Smooth muscle cell (in vitro differentiated cells): Measurements from ENCODE around the gene TMEM208. TPM values are rescaled to one million over a fixed set of nuclear protein-coding genes. Genes with fewer than 3 reads are reported as not detected.

Experiments used
- DNase-seq: peaks from one replicate; lab custom pipeline; 2025; ENCODE audit not compliant: unreplicated experiment; lab: John Stamatoyannopoulos, UW
- H2AFZ ChIP-seq: fragments of 200-600 bp; sonication (generic); 2 replicates; pipeline ENCODE4 v1.6.0; 2016; ENCODE audit warnings: antibody characterized with exemption, low read depth, mild to moderate bottlenecking
- H3F3A ChIP-seq: fragments of 200-600 bp; sonication (generic); 2 replicates; pipeline ENCODE4 v1.6.0; 2017; ENCODE audit warnings: antibody characterized with exemption, low read depth
- H3K27ac ChIP-seq: fragments of 200-600 bp; sonication (generic); 2 replicates; pipeline ENCODE4 v1.5.1; 2016; ENCODE audit warnings: low read depth, mild to moderate bottlenecking
- H3K27me3 ChIP-seq: fragments of 200-600 bp; sonication (generic); 2 replicates; pipeline ENCODE4 v1.6.1; 2016; ENCODE audit warnings: low read depth, mild to moderate bottlenecking
- H3K36me3 ChIP-seq: fragments of 200-600 bp; sonication (generic); 2 replicates; pipeline ENCODE4 v1.5.1; 2016; ENCODE audit warnings: low read depth
- H3K4me1 ChIP-seq: fragments of 200-600 bp; sonication (generic); 2 replicates; pipeline ENCODE4 v1.5.1; 2016; ENCODE audit warnings: low read depth
- H3K4me2 ChIP-seq: fragments of 200-600 bp; sonication (generic); 2 replicates; pipeline ENCODE4 v1.6.0; 2016; ENCODE audit warnings: mild to moderate bottlenecking
- H3K4me3 ChIP-seq: fragments of 200-600 bp; sonication (generic); 2 replicates; pipeline ENCODE4 v1.5.1; 2016; ENCODE audit warnings: mild to moderate bottlenecking
- H3K79me2 ChIP-seq: fragments of 200-600 bp; sonication (generic); 2 replicates; pipeline ENCODE4 v1.6.0; 2016; ENCODE audit warnings: low read depth, mild to moderate bottlenecking
- H3K9ac ChIP-seq: fragments of 200-600 bp; sonication (generic); 2 replicates; pipeline ENCODE4 v1.6.0; 2016; ENCODE audit warnings: low read depth
- H3K9me3 ChIP-seq: fragments of 200-600 bp; sonication (generic); replicated peaks from 2 replicates; pipeline ENCODE4 v1.5.1; 2016; ENCODE audit warnings: low read depth
- H4K20me1 ChIP-seq: fragments of 200-600 bp; sonication (generic); 2 replicates; pipeline ENCODE4 v1.6.0; 2016; ENCODE audit warnings: low read depth
- WGBS: methylation state at CpG from one replicate; pipeline ENCODE4 v1.1.7; 2016; ENCODE audit warnings: low lambda C conversion rate; 5-methylcytosine and 5-hydroxymethylcytosine counted together
- polyA plus RNA-seq: library from polyadenylated mRNA; unstranded; fragments of >200 nt; fragmentation: Nextera tagmentation; extraction: Ambion mirVana; gene quantifications from 2 replicates; pipeline ENCODE4 v1.2.1, GENCODE V29; 2016
- total RNA-seq: library from RNA; depleted of rRNA; stranded (reverse); fragments of >200 nt; gene quantifications from 2 replicates; pipeline ENCODE4 v1.2.3, GENCODE V29; 2014
- TF ChIP-seq, protein P1 (sequence below): fragments of 200-600 bp; sonication (generic); IDR thresholded peaks from 2 replicates; pipeline ENCODE4 v1.5.1; 2017; ENCODE audit warnings: borderline replicate concordance, mild to moderate bottlenecking, antibody characterized with exemption; ENCODE audit not compliant: insufficient read depth, poor library complexity, severe bottlenecking

Gene TMEM208
- total and polyA plus RNA-seq, 2 experiments from 2014 or later: 45.4 to 171 TPM

DNA sequence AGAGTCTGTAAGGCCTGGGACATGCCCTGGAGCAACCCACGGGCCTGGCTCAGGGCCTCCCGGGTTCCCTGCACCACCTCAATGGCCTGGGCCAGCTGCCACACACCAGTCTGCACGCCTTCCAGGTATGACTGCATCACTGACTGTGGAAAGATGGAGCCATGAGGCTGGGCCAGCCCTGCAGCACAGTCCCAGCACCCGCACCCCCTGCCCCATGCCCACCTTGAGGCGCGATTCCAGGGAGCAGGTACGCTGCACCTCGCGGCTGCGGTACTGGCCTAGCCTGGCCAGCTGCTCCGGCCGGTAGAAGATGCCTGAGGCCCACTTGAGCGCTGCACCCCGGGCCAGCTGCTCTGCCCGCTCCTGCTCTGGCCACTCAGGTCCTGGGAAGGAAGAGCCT, 38.1 kb upstream of the TMEM208 start:
- Histone ChIP-seq H3F3A (no peaks in the 10 kb centered on the region), H3K27me3 (no peaks in the 10 kb centered on the region), H3K27ac (no peak overlapping the region), H2AFZ (no peak overlapping the region), H3K4me1 (peaks cover 26% of the 10 kb centered on the region), H4K20me1 (peaks cover 22% of the 10 kb centered on the region), H3K79me2 (peaks cover 21% of the 10 kb centered on the region), H3K4me2 (no peak overlapping the region), H3K4me3 (no peak overlapping the region), H3K9me3 (no peaks in the 10 kb centered on the region), H3K9ac (no peak overlapping the region), H3K36me3 (no peaks in the 10 kb centered on the region)
- WGBS: 97% methylated on average over 15 of the region's 15 CpGs
- DNase-seq: no peak
- TF ChIP-seq, protein P1, sequence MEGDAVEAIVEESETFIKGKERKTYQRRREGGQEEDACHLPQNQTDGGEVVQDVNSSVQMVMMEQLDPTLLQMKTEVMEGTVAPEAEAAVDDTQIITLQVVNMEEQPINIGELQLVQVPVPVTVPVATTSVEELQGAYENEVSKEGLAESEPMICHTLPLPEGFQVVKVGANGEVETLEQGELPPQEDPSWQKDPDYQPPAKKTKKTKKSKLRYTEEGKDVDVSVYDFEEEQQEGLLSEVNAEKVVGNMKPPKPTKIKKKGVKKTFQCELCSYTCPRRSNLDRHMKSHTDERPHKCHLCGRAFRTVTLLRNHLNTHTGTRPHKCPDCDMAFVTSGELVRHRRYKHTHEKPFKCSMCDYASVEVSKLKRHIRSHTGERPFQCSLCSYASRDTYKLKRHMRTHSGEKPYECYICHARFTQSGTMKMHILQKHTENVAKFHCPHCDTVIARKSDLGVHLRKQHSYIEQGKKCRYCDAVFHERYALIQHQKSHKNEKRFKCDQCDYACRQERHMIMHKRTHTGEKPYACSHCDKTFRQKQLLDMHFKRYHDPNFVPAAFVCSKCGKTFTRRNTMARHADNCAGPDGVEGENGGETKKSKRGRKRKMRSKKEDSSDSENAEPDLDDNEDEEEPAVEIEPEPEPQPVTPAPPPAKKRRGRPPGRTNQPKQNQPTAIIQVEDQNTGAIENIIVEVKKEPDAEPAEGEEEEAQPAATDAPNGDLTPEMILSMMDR: no peak

DNA sequence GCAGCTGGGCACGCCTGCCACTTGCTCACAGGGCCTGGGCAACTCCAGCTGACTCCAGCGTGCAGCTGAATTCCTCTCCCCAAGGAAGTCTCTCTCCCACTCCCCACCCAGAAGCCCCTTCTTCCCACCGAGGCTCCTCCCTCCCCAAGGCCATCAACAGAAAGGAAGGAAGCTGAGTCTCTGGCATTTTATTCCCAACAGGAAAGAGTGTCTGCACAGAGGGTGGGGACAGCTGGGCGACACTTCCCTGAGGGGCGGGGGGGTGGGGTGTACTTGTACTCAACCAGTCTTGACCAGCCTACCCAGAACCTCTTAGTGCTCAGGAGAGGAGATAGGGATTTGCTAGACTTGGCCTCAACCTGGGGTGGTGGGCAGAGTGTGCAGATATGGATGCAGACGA, 36.9 kb upstream of the TMEM208 start, which contains the start of gene EXOC3L1:
TSS of gene EXOC3L1 (minus strand) at position 96 of the 400 bp plus-strand sequence. CDS start 460 bp downstream, outside the sequence.
- DNase-seq: no peak
- Histone ChIP-seq H3K4me2 (no peak within 1 kb of the TSS), H3K79me2 (peaks cover 27% of the 10 kb centered on the region), H3K9ac (no peak within 1 kb of the TSS), H3K36me3 (no peaks in the 10 kb centered on the region), H3F3A (no peaks in the 10 kb centered on the region), H2AFZ (no peak within 1 kb of the TSS), H3K4me1 (peaks cover 18% of the 10 kb centered on the region), H3K27ac (no peak within 1 kb of the TSS), H3K4me3 (no peak within 1 kb of the TSS), H4K20me1 (peaks cover 19% of the 10 kb centered on the region), H3K27me3 (no peaks in the 10 kb centered on the region), H3K9me3 (no peaks in the 10 kb centered on the region)
- TF ChIP-seq, protein P1: no peak
- 52% methylated on average over 4 of the region's 6 CpGs for WGBS

DNA sequence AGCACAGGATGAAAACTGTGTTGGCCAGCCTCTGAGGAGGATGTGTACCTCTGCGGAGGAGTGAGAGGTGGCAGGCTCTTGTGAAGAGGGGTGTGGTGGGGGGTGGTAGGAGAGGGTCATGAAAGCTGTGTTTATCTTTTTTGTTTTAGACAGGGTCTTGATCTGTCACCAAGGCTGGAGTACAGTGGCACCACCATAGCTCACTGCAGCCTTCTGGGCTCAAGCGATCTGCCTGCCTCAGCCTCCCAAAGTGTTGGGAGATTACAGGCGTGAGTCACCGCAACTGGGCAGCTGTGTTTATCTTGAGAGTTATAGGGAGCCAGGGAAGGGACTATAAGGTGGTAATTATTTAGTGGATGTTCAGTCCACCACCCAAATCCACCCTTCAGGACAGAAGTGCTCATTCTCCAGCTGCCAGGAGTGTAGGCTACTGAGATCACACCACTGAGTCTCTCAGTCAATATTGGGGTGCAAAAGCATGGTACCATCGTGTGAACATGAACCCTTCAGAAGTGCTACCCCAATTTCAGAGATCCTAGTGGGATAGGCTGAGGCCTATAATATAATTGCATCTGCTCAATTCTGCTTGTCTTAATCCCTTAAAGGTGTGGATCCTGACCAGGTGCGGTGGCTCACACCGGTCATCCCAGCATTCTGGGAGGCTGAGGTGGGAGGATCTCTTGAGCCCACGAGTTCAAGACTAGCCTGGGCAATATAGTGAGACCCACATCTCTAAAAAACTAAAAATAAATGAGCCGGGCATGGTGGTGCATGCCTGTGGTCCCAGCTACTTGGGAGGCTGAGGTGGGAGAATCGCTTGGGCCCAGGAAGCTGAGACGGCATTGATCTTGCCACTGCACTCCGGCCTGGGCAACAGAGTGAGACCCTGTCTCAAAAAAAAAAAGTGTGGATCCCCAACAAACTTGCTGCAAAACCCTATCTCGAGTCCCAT, 36.2 kb upstream of the TMEM208 start:
- H4K20me1 ChIP-seq: peaks cover 18% of the 10 kb centered on the region
- no peak overlapping the region for H3K4me2 ChIP-seq
- DNase-seq: no peak
- TF ChIP-seq, protein P1: no peak
- no peak overlapping the region for H2AFZ ChIP-seq
- H3K9me3 ChIP-seq: no peaks in the 10 kb centered on the region
- H3K9ac ChIP-seq: no peak overlapping the region
- H3K27me3 ChIP-seq: no peaks in the 10 kb centered on the region
- H3K27ac ChIP-seq: no peak overlapping the region
- WGBS: 74% methylated on average over 13 of the region's 13 CpGs
- no peaks in the 10 kb centered on the region for H3F3A ChIP-seq
- peaks cover 27% of the 10 kb centered on the region for H3K79me2 ChIP-seq
- H3K4me3 ChIP-seq: no peak overlapping the region
- H3K4me1 ChIP-seq: peaks cover 18% of the 10 kb centered on the region
- H3K36me3 ChIP-seq: no peaks in the 10 kb centered on the region
